ENCODE data around the gene CHTF18.

CHTF18 gene

DNA sequence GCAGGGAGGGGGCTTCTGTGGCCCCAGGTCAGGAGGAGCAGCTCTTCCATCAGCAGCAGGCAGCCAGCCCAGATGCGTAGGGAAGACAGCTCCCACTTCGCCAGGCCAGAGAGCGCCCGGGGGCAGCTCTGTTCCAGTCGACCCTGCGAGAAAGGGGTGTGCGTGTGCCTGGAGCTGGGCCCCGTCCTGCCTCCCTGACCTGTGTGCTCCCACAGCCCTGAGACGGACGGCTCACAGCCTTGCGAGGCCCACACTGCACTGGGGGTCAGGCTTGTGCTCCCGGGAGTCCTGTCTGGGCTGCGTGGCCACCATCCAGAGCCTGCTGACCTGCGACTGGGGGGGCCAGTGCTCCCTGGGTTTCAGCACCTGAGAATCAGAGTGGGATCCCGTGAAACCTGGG, 28.4 kb upstream of the CHTF18 start:
- DNase-seq (ENCODE audit: extremely low read depth in 1 of 2, low read depth in 1 of 2): no peak

DNA sequence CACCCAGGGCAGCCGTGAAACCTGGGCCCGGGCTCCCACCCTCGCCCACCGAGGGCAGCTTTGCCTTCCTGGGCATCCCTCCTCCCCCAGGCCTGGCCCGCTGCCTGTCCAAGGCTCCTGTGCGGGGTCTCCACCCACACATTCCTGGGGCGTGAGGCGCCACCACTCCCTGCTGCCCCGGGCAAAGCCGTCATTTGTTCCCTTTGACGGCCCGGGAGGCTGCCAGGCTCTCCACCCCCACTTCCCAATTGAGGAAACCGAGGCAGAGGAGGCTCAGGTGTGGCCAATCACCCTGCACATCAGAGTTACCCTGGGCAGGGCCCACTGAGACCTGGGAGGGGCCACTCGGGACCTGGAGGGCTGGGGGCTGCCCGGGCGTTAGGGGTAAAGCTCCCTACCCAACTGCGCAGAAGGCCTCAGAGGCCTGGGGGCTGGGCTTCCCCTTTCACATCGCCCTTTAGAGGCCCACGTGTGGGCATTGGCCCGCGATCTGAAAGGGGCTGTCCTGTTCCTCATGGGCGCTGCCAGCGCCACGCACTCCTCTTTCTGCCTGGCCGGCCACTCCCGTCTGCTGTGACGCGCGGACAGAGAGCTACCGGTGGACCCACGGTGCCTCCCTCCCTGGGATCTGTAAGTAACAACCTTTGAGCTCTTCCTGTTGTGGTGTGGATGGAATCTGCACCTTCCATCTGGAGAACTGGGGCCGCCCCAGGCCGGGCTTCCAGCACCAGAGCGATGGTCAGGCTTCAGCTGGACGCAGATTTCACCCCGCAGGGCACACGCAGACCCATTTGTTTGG, 27.7 kb upstream of the CHTF18 start, which contains the start of gene MSLN:
TSS of gene MSLN (plus strand) at position 190 of the 799 bp plus-strand sequence. CDS start 1,947 bp downstream, outside the sequence.
- no peak for DNase-seq (ENCODE audit: extremely low read depth in 1 of 2, low read depth in 1 of 2)

DNA sequence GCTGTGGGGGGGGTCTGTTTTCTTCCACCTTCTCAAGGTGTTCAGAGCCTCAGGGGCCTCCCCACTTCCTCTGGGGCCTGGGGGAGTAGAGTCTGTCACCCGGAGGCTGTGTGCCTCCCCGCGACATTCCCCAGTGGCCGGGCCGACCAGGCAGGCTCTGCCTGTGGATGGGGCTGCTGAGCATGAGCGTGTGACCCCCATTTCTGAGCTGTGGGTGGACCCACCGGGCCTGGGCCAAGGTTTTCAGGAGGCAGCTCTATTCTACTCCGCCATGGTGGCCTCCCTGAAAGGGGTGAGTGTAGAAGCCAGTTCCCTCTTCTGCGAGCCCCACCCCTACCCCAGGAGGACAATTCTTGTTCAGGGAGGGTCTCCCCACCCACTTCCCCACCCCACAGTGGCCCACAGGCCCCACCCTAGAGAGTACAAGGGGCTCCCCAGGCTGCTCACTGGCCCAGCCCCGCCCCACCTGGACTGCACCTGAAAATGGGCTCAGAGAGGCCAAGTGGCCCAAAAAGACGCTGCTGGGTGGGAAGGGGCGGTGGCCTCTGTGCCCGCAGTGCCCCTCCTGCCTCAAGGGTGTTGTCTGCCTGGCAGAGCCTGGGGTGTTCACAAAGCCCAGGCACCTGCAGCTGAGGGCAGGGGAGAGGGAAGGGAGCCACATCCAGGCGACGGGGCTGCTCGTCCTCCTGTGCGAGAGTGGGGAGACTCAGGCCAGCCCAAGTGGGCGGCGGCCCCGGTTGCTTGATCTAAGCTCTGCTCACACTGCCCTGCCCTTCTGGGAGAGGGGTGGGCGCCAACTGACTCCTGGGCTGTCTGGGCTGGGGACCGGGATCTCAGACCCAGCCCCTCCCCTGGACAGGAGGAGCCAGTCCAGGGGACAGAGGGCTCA, 26.6 kb upstream of the CHTF18 start:
- no peak for DNase-seq (ENCODE audit: extremely low read depth in 1 of 2, low read depth in 1 of 2)

DNA sequence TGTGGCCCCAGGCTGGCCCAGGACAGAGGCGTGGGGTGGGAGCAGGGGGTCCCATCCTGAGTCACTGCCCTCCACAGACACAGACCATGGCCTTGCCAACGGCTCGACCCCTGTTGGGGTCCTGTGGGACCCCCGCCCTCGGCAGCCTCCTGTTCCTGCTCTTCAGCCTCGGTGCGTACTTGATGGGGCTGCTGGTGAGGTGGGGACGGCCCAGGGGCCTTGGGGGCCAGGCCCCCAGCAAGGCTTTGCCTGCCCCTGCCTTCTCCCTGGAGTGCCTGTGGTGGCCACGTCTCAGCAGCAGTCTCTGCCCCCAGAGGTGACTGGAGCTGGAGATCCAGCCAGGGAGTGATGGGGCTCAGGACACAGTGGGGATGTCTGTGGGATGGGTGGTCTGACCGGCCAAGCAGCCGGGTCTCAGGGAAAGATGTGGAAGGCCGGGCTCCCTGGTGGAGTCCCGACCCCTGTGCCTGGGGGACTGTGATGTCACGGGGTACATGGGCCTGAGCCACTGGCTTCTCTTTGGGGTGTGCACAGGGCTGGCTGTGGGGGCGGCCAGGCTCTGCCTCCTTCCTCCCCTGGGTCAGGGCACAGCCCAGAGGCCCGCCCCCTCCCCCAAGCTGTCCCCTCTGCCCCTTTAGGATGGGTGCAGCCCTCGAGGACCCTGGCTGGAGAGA, 25.7 kb upstream of the CHTF18 start:
- no peak for DNase-seq (ENCODE audit: extremely low read depth in 1 of 2, low read depth in 1 of 2)

DNA sequence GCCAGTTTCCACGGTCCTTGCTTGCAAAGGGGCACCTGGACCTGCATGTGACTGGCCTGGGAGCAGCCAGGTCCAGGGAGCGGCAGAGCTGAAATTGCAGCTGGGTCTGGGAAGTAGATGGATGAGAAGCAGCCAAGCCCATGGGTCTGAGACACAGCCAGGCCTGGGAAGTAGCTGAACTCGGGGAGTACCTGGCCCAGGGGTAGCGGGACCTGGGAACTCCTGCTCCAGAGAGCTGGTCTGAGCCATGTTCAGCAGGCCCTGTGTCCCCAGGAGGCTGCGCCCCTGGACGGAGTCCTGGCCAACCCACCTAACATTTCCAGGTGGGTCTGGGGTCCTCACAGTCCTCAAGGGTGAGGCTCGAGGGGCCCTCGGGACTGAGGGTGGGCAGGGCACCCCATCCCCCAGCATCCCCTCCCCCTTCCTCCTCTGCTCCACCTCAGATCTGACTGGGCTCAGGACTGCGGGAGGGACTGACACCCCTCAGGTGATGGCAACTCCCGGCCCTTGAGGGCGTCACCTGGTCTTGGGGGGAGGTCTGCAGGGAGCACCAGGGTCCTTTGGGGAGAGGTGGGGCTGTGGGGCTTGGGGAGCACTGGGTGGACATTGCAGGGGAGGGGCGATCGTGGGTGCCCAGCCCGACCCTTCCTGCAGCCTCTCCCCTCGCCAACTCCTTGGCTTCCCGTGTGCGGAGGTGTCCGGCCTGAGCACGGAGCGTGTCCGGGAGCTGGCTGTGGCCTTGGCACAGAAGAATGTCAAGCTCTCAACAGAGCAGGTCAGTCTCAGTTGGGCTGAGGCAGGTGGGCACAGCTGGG, 24.8 kb upstream of the CHTF18 start:
- no peak for DNase-seq (ENCODE audit: extremely low read depth in 1 of 2, low read depth in 1 of 2)

DNA sequence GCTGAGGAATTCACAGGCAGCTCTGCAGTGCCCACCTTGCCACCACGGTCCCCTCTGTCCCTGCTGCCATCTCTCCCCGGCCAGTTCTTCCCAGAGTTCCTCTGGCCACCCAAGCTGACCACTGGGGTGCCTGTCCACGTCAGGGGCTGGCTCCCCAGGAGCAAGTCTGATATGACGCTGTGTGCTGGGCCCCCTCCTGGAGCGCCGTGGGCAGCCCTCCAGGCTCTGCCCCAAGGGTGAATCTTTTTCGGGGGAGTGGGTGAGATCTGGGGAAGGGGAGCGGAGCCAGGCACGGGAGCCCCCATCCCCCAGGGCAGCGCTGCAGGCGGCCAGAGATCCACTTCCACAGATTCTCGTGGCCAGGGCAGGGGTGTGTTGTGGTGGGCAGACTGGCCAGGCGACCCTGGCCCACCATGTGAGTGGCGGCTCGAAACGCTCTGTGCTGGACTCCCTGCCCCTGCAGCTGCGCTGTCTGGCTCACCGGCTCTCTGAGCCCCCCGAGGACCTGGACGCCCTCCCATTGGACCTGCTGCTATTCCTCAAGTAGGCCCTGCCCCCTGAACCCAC, 24.2 kb upstream of the CHTF18 start:
- no peak for DNase-seq (ENCODE audit: extremely low read depth in 1 of 2, low read depth in 1 of 2)

DNA sequence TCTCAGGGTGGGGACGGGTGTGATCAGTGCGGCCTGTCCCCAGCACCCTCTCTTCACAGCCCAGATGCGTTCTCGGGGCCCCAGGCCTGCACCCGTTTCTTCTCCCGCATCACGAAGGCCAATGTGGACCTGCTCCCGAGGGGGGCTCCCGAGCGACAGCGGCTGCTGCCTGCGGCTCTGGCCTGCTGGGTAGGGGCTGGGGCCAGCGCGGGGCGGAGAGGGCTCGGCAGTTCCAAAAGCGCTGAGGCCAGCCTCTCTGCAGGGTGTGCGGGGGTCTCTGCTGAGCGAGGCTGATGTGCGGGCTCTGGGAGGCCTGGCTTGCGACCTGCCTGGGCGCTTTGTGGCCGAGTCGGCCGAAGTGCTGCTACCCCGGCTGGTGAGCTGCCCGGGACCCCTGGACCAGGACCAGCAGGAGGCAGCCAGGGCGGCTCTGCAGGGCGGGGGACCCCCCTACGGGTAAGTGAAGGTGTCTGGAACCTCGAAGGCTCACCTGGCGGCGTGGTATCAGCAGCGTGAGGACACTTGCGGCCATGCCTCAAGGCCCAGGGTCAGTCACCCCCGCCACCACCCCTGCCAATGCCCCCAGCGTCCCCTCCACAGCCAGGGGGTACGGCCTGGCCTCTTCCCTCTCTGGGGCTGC, 23.5 kb upstream of the CHTF18 start:
- DNase-seq (ENCODE audit: extremely low read depth in 1 of 2, low read depth in 1 of 2): no peak

DNA sequence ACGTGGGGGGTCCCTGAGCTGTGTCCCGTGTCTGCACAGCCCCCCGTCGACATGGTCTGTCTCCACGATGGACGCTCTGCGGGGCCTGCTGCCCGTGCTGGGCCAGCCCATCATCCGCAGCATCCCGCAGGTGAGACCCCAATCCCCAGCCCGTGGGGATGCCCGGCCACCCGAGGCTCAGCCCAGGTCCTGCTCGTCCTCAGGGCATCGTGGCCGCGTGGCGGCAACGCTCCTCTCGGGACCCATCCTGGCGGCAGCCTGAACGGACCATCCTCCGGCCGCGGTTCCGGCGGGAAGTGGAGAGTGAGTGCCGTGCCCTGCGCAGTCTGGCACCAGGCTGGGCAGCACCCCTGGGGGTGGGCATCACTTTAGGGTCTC, 22.9 kb upstream of the CHTF18 start:
- DNase-seq (ENCODE audit: extremely low read depth in 1 of 2, low read depth in 1 of 2): no peak

DNA sequence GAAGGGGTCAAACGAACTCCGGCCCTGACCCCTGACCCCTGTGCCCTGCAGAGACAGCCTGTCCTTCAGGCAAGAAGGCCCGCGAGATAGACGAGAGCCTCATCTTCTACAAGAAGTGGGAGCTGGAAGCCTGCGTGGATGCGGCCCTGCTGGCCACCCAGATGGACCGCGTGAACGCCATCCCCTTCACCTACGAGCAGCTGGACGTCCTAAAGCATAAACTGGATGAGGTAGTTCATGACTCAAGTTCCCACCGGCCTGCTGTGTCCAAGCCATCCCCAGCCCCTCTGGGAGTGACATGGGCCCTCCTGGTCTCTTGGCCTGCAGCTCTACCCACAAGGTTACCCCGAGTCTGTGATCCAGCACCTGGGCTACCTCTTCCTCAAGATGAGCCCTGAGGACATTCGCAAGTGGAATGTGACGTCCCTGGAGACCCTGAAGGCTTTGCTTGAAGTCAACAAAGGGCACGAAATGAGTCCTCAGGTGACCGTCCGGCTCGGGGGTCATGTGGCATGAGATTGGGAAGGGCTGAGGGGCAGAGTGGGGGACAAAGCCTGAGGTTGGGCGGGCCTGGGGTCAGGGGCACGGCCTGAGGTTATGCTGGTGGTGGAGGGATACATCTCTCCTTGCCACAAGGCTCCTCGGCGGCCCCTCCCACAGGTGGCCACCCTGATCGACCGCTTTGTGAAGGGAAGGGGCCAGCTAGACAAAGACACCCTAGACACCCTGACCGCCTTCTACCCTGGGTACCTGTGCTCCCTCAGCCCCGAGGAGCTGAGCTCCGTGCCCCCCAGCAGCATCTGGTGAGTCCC, 22.2 kb upstream of the CHTF18 start:
- DNase-seq (ENCODE audit: extremely low read depth in 1 of 2, low read depth in 1 of 2): no peak

DNA sequence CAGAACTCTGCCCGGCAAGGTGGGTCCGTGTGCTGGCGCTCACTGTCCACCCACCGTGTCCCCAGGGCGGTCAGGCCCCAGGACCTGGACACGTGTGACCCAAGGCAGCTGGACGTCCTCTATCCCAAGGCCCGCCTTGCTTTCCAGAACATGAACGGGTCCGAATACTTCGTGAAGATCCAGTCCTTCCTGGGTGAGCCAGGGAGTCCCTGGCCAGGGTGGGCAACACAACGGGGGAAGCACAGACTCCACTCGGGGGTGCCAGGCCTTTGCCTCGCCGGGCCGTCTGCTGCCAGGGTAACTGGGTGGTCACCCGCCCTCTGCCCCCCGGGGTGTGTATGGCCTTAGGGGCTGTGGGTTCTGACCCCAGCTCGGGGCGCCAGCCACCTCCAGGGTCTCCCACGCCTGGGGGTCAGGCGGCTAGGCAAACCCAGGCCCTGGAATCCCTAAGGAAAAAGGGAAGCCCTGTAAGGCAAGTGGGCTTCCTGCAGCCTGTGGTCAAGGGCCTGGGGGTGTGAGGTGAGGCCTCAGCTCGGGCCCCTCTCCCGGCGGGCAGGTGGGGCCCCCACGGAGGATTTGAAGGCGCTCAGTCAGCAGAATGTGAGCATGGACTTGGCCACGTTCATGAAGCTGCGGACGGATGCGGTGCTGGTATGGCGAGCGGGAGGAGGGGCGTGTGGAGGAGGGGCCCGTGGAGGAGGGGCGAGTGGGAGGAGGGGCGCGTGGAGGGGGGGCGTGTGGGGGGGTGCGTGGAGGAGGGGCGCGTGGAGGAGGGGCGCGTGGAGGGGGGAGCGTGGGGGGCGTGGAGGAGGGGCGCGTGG, 21.4 kb upstream of the CHTF18 start:
- DNase-seq (ENCODE audit: extremely low read depth in 1 of 2, low read depth in 1 of 2): no peak

DNA sequence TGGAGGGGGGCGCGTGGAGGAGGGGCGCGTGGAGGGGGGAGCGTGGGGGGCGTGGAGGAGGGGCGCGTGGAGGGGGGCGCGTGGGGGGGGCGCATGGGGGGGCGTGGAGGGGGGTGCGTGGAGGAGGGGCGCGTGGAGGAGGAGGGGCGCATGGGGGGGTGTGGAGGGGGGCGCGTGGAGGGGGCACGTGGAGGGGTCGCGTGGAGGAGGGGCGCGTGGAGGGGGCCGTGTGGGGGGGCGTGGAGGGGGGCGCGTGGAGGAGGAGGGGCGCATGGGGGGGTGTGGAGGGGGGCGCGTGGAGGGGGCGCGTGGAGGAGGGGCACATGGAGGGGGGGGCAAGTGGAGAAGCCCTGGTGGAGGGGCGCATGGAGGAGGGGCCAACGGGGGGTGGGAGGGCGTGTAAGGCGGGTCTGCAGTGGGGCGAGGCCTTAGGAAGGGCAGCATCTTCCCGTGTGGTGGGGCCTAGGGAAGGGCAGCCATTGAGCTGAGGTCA, 20.6 kb upstream of the CHTF18 start:
- DNase-seq (ENCODE audit: extremely low read depth in 1 of 2, low read depth in 1 of 2): no peak

DNA sequence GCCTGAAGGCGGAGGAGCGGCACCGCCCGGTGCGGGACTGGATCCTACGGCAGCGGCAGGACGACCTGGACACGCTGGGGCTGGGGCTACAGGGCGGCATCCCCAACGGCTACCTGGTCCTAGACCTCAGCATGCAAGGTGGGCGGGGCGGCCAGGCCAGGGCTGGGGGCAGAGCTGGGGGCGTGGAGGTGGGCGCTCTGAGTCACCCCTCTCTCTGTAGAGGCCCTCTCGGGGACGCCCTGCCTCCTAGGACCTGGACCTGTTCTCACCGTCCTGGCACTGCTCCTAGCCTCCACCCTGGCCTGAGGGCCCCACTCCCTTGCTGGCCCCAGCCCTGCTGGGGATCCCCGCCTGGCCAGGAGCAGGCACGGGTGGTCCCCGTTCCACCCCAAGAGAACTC, 20.0 kb upstream of the CHTF18 start:
- no peak for DNase-seq (ENCODE audit: extremely low read depth in 1 of 2, low read depth in 1 of 2)

DNA sequence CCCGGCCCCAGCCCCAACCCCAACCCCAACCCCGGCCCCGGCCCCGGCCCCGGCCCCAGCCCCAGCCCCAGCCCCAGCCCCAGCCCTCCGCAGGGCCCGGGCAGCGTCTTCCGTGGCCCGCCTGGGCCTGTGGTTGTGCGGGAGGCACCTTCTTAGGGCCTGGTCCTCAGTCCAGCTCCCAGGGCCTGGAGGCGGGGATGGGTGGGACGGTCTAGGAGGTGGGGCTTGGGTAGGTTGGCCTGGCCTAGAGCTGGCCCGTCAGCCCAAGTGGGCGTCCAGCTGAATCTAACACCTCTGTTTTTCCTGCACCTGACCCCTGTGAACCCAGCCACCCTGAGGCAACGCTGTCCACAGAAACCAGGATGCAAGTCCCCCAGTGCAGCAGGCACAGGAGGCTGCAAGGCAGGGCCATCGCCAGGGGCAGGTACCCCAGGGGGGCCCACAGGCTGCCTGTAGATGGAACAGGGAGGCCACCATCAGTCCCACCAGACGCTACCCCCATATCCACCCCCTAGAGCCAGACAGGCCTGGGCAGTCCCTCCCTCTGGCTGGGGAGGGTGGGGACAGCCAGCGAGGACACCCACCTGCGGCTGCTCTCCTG, 19.1 kb upstream of the CHTF18 start:
- DNase-seq (ENCODE audit: extremely low read depth in 1 of 2, low read depth in 1 of 2): no peak

DNA sequence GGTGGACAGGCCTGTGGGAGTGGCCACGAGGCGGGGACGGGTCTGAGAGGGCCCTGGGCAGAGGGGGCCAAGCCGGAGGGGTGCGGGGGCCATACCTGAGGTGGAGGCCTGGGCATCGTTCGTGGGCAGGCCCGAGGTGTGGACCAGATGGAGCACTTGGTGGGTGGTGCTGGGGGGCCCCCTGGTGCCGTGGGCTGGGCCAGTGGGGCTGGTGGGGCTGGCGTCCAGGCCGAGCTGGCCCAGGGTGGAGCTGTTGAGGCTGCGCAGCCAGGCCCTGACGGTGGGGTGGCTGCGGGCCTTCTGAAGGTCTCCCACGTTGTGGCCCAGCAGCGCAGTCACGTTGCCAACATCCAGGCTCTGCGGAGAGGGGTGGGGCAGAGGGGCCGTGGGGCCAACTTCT, 18.5 kb upstream of the CHTF18 start:
- no peak for DNase-seq (ENCODE audit: extremely low read depth in 1 of 2, low read depth in 1 of 2)

DNA sequence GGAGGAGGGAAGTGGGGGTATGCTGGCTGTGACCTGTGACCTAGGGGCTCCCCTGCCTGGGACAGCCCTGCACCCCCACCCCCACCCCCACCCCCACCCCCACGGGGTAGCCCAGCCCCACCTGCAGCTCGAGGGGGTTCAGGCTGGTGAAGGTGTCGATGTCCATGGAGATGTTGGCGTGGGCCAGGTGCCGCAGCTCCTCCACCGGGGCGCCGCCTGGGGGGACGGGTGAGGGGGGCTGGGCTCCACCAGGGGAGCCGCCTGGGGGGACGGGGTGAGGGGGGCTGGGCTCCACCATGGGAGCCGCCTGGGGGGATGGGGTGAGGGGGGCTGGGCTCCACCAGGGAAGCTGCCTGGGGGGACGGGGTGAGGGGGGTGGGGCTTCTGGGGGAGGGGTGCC, 18.0 kb upstream of the CHTF18 start:
- DNase-seq (ENCODE audit: extremely low read depth in 1 of 2, low read depth in 1 of 2): no peak

DNA sequence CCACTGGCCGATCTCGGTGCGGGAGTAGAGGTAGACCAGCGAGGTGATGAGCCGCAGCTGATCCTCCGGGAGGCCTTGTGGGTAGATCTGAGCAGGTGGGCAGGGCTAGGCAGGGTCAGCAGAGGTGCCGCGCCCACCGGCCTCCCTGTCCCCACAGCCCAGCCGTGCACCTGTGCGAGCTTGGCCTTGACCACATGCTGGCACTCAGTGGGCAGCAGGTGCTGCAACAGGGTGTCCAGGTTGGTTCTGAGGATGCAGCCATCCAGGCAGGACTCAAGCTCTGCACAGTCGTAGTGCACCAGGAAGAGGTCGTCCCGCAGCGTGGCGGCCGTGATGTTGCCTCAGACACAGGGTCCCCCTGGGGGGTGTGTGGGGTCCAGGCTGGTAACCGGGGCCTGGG, 15.5 kb upstream of the CHTF18 start:
- no peak for DNase-seq (ENCODE audit: extremely low read depth in 1 of 2, low read depth in 1 of 2)

Data from stimulated activated CD8-positive, alpha-beta memory T cell treated with anti-CD3 and anti-CD28 coated beads, Interleukin-7, amount 100 ng/mL, for 48 hours (primary cell).